Renal pelvis (tissue), 4 donors: ENCODE results near the gene KLF15. TPM values are rescaled to one million over a fixed set of nuclear protein-coding genes. Genes with fewer than 3 reads are reported as not detected.
A peak's percentile ranks its signal among the peaks of the same experiment; 100 is the strongest.

Source experiments
- DNase-seq: peaks from one replicate; pipeline ENCODE4 v3.0.0-alpha.2; 2013
- polyA plus RNA-seq, 3 donors: library from polyadenylated mRNA; unstranded; fragments of 120-200 nt; gene quantifications; one replicate each; pipeline ENCODE4 v1.2.1, GENCODE V29; 2013; ENCODE audit not compliant: insufficient read length in 3 of 3

Gene KLF15
- polyA plus RNA-seq, 3 donors: 13.6 to 18.3 (median 15.4) TPM

- no peak for DNase-seq
Measured at GRCh38 chr3:126390751-126391150, 33.5 kb upstream of the KLF15 start.

GRCh38 chr3:126390201-126390600, 33.0 kb upstream of the KLF15 start:
- DNase-seq: no peak

- DNase-seq: no peak
Measured at GRCh38 chr3:126389794-126390146, 32.6 kb upstream of the KLF15 start.

GRCh38 chr3:126389112-126389793, 32.0 kb upstream of the KLF15 start:
- peak; percentile 87 for DNase-seq

- no peak for DNase-seq
Measured at GRCh38 chr3:126381966-126382365, 24.8 kb upstream of the KLF15 start.

- no peak for DNase-seq
Measured at GRCh38 chr3:126380011-126380768, 23.0 kb upstream of the KLF15 start.

- DNase-seq: no peak
Measured at GRCh38 chr3:126378341-126378751, 21.1 kb upstream of the KLF15 start.

- no peak for DNase-seq
Measured at GRCh38 chr3:126377211-126377610, 20.0 kb upstream of the KLF15 start.

- DNase-seq: no peak
Measured at GRCh38 chr3:126376444-126376843, 19.2 kb upstream of the KLF15 start.

GRCh38 chr3:126375835-126376331, 18.7 kb upstream of the KLF15 start:
- DNase-seq: no peak

- no peak for DNase-seq
Measured at GRCh38 chr3:126373682-126374601, 16.7 kb upstream of the KLF15 start.

- DNase-seq: no peak
Measured at GRCh38 chr3:126373146-126373613, 16.0 kb upstream of the KLF15 start.

GRCh38 chr3:126372413-126373145, 15.4 kb upstream of the KLF15 start:
- no peak for DNase-seq

- no peak for DNase-seq
Measured at GRCh38 chr3:126371096-126371705, 14.0 kb upstream of the KLF15 start.

GRCh38 chr3:126370606-126371005, 13.4 kb upstream of the KLF15 start:
- DNase-seq: no peak

GRCh38 chr3:126370055-126370454, 12.8 kb upstream of the KLF15 start:
- DNase-seq: no peak

- no peak for DNase-seq
Measured at GRCh38 chr3:126369490-126369889, 12.3 kb upstream of the KLF15 start.

- DNase-seq: no peak
Measured at GRCh38 chr3:126367316-126367805, 10.2 kb upstream of the KLF15 start.

- no peak for DNase-seq
Measured at GRCh38 chr3:126365351-126366277, 8.4 kb upstream of the KLF15 start.
